ENCODE data around the gene FBXL7. TPM values are rescaled to one million over a fixed set of nuclear protein-coding genes. Genes with fewer than 3 reads are reported as not detected.

The FBXL7 gene
- total and polyA plus RNA-seq, 2 experiments from 2014 or later = 4.5 to 15.2 TPM

GRCh38 chr5:15727375-15727774 is 227.4 kb downstream of the FBXL7 start:
- Mint-ChIP-seq H3K9me3 (peaks cover 27% of the 10 kb centered on the region; the same call in 2 of the 3 replicates), H3K27ac (no peak overlapping the region), H3K27me3 (ENCODE audit: insufficient read depth, low read depth, poor library complexity) (no peaks in the 10 kb centered on the region), H3K4me3 (no peak overlapping the region), H3K4me1 (no peaks in the 10 kb centered on the region; the same call in 2 of the 3 replicates), H3K36me3 (ENCODE audit: low read depth) (peaks cover 19% of the 10 kb centered on the region; the same call in 2 of the 3 replicates)
- Histone ChIP-seq H3K4me1 (ENCODE audit: insufficient read depth) (no peaks in the 10 kb centered on the region), H3K4me3 (no peak overlapping the region), H3K27ac (ENCODE audit: low read depth) (no peak overlapping the region), H4K20me1 (replicated peaks; ENCODE audit: insufficient read depth) (no peaks in the 10 kb centered on the region), H3K9me2 (ENCODE audit: insufficient read depth) (no peaks in the 10 kb centered on the region), H3K79me2 (replicated peaks; ENCODE audit: insufficient read depth) (peaks cover 20% of the 10 kb centered on the region), H3K4me2 (no peak overlapping the region), H3K27me3 (ENCODE audit: insufficient read depth) (no peaks in the 10 kb centered on the region), H3K36me3 (ENCODE audit: insufficient read depth) (0 out of 2 replicates have a peak, but pooled peaks cover 7% of the 10 kb centered on the region), H3F3A (replicated peaks; ENCODE audit: low read depth) (no peaks in the 10 kb centered on the region), H2AFZ (no peak overlapping the region)
- no peak for ATAC-seq
- TF ChIP-seq ZNF331 (CRISPR knock-in tag; IDR thresholded peaks at IDR 0.05; ENCODE audit: low read depth) (no peak), REST (IDR thresholded peaks at IDR 0.05; ENCODE audit: unreplicated experiment) (no peak), NANOG (IDR thresholded peaks at IDR 0.05; ENCODE audit: borderline replicate concordance) (no peak), JUNB (IDR thresholded peaks at IDR 0.05; ENCODE audit: unreplicated experiment) (no peak), EZH2phosphoT487 (IDR thresholded peaks at IDR 0.05; ENCODE audit: unreplicated experiment) (no peak), ZNF114 (CRISPR knock-in tag; IDR thresholded peaks at IDR 0.05) (no peak), CREB1 (CRISPR knock-in tag; IDR thresholded peaks at IDR 0.05; ENCODE audit: low read depth) (no peak), STAT1 (IDR thresholded peaks at IDR 0.05; ENCODE audit: unreplicated experiment) (no peak), EZH2 (IDR thresholded peaks at IDR 0.05; ENCODE audit: low read depth, unreplicated experiment) (no peak), POLR2AphosphoS5 (IDR thresholded peaks at IDR 0.05; ENCODE audit: low read depth) (no peak)
- TF ChIP-seq, protein P1, sequence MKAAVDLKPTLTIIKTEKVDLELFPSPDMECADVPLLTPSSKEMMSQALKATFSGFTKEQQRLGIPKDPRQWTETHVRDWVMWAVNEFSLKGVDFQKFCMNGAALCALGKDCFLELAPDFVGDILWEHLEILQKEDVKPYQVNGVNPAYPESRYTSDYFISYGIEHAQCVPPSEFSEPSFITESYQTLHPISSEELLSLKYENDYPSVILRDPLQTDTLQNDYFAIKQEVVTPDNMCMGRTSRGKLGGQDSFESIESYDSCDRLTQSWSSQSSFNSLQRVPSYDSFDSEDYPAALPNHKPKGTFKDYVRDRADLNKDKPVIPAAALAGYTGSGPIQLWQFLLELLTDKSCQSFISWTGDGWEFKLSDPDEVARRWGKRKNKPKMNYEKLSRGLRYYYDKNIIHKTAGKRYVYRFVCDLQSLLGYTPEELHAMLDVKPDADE (IDR thresholded peaks at IDR 0.05) = no peak
- TF ChIP-seq, protein P2, sequence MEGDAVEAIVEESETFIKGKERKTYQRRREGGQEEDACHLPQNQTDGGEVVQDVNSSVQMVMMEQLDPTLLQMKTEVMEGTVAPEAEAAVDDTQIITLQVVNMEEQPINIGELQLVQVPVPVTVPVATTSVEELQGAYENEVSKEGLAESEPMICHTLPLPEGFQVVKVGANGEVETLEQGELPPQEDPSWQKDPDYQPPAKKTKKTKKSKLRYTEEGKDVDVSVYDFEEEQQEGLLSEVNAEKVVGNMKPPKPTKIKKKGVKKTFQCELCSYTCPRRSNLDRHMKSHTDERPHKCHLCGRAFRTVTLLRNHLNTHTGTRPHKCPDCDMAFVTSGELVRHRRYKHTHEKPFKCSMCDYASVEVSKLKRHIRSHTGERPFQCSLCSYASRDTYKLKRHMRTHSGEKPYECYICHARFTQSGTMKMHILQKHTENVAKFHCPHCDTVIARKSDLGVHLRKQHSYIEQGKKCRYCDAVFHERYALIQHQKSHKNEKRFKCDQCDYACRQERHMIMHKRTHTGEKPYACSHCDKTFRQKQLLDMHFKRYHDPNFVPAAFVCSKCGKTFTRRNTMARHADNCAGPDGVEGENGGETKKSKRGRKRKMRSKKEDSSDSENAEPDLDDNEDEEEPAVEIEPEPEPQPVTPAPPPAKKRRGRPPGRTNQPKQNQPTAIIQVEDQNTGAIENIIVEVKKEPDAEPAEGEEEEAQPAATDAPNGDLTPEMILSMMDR (conservative IDR thresholded peaks at IDR 0.05; ENCODE audit: low read depth in 2 of 2) = no peak
- TF ChIP-seq, protein P3, sequence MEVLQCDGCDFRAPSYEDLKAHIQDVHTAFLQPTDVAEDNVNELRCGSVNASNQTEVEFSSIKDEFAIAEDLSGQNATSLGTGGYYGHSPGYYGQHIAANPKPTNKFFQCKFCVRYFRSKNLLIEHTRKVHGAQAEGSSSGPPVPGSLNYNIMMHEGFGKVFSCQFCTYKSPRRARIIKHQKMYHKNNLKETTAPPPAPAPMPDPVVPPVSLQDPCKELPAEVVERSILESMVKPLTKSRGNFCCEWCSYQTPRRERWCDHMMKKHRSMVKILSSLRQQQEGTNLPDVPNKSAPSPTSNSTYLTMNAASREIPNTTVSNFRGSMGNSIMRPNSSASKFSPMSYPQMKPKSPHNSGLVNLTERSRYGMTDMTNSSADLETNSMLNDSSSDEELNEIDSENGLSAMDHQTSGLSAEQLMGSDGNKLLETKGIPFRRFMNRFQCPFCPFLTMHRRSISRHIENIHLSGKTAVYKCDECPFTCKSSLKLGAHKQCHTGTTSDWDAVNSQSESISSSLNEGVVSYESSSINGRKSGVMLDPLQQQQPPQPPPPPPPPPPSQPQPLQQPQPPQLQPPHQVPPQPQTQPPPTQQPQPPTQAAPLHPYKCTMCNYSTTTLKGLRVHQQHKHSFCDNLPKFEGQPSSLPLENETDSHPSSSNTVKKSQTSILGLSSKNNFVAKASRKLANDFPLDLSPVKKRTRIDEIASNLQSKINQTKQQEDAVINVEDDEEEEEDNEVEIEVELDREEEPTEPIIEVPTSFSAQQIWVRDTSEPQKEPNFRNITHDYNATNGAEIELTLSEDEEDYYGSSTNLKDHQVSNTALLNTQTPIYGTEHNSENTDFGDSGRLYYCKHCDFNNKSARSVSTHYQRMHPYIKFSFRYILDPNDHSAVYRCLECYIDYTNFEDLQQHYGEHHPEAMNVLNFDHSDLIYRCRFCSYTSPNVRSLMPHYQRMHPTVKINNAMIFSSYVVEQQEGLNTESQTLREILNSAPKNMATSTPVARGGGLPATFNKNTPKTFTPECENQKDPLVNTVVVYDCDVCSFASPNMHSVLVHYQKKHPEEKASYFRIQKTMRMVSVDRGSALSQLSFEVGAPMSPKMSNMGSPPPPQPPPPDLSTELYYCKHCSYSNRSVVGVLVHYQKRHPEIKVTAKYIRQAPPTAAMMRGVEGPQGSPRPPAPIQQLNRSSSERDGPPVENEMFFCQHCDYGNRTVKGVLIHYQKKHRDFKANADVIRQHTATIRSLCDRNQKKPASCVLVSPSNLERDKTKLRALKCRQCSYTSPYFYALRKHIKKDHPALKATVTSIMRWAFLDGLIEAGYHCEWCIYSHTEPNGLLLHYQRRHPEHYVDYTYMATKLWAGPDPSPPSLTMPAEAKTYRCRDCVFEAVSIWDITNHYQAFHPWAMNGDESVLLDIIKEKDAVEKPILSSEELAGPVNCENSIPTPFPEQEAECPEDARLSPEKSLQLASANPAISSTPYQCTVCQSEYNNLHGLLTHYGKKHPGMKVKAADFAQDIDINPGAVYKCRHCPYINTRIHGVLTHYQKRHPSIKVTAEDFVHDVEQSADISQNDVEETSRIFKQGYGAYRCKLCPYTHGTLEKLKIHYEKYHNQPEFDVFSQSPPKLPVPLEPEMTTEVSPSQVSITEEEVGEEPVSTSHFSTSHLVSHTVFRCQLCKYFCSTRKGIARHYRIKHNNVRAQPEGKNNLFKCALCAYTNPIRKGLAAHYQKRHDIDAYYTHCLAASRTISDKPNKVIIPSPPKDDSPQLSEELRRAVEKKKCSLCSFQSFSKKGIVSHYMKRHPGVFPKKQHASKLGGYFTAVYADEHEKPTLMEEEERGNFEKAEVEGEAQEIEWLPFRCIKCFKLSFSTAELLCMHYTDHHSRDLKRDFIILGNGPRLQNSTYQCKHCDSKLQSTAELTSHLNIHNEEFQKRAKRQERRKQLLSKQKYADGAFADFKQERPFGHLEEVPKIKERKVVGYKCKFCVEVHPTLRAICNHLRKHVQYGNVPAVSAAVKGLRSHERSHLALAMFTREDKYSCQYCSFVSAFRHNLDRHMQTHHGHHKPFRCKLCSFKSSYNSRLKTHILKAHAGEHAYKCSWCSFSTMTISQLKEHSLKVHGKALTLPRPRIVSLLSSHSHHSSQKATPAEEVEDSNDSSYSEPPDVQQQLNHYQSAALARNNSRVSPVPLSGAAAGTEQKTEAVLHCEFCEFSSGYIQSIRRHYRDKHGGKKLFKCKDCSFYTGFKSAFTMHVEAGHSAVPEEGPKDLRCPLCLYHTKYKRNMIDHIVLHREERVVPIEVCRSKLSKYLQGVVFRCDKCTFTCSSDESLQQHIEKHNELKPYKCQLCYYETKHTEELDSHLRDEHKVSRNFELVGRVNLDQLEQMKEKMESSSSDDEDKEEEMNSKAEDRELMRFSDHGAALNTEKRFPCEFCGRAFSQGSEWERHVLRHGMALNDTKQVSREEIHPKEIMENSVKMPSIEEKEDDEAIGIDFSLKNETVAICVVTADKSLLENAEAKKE (CRISPR knock-in tag; IDR thresholded peaks at IDR 0.05) = no peak
- DNase-seq (ENCODE audit: low spot score) = no peak
